HG03457 (cell line): ENCODE data around the gene KIF26A.

Experiments used
- ATAC-seq: cut with Tn5 transposase; IDR thresholded peaks from one replicate; pipeline ENCODE4 v1.9.1; 2021; ENCODE audit warnings: moderate number of reproducible peaks; ENCODE audit not compliant: unreplicated experiment

Gene KIF26A

DNA sequence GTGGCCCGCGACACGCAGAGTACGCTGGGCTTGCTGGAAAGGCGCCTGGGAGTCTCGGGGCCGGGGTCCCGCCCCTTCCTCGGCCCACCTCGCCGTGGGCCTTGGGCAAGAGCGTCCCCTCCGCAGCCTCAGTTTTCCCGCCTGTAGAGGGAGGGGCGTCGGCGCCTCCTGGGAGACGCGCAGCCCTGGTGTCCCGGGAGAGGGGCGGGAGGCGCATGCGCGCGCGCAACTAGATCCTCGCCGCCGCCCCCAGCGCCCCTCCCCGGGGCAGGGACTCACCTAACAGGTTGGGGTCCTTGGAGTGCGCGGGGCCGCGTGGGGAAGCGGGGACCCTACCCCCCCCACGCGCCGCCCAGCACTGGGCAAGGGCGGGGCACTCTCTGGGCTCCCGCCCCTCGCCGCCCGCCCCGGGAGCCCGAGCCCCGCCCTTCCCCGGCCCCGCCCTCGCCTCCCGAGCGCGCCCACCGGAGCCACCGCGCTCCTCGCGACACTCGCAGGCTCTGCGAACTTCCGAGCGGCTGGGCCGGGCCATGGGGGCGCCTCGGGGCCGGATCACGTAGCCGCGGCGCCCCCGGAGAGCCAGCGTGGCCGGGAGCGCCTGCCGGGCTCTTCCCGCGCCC is at the start of gene KIF26A:
Gene KIF26A (plus strand): TSS at position 490 of the 620 bp plus-strand sequence. CDS start 136 bp downstream, outside the sequence.
- no peak for ATAC-seq

DNA sequence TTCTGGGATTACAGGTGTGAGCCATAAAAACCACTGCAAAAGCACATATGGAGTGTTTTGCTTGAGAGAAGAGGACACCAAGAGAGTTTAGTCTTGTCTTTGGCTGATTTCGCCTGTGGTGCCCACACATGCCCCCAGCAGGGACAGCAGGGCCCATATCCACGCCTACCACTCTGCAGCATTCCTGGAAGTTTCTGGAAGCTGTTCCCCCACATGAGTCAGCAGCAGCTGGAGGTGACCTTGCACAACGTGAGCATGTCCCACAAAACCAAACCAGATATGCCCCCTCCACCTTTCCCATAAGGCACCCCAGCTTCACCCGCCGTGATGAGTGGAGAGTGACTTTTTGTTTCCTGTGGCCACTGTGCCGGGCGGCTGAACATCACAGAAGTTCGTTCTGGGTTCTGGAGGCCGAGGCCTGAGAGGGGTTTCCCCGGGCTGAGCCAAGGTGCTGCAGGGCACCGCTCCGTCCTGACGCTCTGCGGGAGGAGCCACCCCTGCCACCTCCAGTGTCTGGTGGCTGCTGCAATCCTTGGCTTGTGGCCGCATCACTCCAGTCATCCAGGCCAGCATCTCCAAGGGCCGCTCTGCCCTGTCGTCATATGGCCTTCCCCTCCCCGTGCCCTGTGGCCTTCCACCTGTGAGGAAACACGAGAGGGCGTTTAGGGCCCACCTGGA is 48.2 kb upstream of the KIF26A start:
- ATAC-seq = no peak

DNA sequence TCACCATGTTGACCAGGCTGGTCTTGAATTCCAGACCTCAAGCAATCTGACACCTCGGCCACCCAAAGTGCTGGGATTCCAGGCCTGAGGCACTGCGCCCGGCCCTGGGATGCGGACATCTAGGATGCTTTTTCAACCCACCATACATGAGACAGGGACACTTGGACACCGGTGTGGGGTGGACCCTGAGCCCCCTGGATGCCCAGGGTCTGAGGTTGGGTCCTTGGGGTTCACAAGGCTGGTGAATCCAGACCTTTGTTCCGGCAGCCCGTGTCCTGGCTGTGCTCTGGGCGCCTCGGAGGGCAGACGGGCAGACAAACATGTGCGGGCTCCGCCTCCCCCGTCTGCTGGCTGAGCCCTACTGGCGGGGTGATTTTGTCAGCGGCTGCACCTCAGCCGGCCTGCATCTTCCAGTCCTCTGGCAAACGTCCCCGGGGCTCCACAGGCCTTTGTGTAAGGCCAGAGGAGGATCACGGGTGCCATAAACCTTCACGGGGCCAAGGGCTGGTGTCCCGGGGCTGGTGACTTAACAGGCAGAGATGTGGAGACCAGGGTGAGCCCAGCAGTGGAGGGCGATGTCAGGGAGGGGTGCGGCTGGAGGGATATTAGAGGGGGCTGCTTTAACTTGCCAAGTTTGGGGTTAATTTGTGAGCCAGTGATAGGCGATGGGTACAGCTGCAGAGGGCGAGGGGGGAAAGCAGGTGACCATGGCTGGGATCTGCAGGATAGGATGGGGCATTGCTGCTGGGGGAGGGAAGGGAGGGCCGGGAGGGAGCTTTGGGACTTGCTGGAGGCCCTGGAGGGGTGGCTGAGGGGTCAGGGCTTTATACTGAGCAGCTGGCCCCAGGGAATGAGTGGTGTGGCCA is 47.1 kb upstream of the KIF26A start:
- no peak for ATAC-seq

DNA sequence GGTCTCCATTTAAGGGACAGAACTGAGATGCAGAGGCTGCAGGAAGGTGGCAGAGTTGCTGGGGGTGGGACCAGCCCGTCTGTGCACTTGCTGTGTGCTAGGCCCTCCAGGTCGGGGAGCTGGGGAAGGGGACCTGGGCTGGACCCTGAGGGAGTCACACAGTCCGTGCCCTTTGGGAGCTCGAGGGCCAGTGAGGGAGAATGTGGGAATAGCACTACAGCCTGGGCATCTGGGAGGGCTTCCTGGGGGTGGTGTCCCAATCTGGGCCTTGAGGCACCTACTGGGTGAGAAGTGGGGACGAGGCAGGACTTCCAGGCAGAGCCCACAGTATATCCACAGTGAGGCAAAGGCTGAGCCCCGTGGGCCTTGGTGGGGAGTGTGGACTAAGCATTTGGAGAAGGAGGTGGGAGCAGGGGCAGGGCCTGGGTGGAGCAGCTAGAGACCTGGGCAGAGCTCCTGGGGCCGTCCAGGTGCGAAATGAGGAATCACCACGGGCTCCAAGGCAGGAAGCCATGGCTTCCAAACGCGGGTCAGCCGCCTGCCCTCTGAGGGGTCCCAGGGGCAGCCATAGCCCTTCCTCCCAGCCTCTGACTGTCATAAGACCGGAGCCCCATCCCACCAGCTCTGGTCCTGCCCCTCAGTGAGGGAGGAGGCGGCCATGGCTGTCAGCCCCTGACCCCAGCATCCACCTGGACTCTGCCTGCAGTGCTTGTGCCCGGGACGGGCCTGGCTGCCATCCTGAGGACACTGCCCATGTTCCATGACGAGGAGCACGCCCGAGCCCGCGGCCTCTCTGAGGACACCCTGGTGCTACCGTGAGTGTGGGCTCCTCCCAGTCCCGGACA is 46.2 kb upstream of the KIF26A start:
- no peak for ATAC-seq

DNA sequence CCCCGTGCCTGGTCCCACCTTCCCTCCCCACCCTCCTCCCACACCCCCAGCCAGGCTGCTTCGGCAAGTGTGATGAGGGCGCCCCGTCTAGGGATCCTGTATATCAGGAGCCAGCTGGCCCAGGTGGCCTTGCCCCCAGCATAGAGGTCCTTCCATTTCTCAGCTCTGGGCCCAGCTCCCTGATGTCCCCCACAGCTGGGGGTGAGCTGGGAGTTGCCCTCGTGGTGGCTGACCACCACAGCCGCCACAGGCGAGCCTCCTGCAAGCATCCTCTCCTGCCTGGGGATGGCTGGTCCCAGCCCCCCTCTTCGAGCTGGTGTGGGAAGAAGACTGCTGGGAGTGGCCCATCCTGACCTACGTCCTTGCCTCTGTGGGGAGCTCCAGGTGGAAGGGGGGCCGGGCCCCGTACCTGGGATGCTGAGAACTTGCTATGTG is 45.4 kb upstream of the KIF26A start:
- no peak for ATAC-seq

DNA sequence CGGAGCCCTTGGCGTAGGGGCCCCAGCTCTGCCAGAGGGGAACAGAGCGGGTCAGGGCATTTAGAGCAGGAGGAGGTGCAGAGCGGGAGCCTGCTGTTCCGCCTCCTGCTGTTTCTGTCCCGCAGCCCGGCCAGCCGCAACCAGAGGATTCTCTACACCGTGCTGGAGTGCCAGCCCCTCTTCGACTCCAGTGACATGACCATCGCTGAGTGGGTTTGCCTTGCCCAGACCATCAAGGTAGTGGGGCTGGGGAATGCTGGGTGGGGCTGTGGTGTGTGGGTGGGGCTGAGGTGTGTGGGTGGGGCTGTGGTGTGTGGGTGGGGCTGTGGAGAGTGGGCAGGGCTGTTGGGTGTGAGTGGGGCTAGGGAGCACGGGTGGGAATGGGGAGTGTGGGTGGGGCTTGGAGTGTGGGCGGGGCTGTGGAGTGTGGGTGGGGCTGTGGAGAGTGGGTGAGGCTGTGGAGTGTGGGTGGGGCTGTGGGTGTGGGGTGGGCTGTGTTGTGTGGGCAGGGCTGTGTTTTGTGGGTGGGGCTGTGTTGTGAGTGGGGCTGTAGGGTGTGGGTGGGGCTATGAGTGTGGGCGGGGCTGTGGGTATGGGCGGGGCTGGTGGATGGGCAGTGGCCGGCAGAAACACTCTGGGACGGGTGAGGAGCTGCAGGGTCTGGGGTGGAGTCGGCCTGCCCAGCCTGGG is 44.9 kb upstream of the KIF26A start:
- no peak for ATAC-seq

DNA sequence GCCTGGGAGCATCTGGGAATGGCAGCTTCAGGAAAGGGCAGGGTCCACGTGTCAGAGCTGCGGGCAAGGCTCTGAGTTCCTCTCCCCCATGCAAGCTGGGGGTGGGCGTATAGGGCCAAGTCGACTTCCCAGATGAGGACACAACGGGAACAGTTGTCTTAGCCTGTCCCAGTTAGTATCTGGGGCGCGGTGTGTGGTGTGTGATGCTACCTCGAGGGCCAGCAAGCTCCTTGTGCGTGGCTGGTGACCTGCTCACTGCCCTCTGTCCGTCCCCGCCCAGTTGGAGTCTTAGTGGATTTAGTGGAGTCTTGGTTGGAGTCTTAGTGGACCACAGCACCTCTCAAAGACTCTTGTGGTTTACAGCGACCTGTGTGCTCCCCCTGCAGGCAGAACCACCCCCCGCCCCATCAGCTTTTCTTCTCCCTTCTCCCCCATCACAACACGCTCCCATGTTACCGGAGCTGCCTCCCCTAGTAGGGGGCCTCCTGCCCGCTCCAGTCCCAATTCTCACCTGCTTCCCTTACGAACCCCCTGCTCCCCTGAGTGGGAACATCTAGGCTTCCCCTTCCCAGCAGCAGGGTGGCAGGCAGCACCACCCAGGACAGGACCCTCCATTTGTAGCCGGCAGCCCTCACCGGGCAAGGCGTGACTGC is 44.2 kb upstream of the KIF26A start:
- ATAC-seq = no peak

DNA sequence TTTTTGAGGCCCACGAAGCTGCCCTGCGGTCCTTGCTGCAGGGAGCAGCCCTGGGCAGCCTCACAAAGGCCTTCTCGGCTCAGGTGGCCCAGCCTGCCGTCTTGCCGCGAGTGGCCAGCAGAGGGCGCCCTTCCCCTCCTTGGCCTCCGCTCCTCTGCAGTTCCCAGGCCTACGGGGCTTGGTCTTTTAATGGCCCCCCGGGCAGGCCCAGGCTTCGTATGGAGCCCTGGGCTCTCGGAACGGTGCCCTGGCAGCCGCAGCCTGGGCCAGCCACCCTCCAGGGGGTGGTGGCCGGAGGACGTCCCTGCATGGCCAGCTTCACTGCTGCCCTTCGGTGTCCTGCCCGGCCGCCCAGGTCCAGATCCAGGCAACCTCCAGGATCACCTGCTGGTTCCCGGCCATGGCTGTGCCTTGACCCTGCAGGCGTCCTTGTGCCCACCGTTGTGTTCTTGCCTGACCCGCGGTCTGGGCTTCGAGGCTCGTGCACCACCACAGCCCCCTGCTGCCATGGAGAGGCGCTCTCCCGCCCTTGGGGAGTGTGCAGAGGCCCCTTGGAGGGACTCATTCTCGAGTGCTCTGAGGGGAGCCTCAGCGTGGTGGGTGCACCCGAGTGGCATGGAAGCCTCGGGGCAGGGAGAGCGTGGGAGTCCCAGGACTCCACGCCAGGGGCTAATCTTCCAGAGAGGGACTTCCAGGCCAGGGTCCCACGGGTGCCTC is 43.5 kb upstream of the KIF26A start:
- no peak for ATAC-seq

DNA sequence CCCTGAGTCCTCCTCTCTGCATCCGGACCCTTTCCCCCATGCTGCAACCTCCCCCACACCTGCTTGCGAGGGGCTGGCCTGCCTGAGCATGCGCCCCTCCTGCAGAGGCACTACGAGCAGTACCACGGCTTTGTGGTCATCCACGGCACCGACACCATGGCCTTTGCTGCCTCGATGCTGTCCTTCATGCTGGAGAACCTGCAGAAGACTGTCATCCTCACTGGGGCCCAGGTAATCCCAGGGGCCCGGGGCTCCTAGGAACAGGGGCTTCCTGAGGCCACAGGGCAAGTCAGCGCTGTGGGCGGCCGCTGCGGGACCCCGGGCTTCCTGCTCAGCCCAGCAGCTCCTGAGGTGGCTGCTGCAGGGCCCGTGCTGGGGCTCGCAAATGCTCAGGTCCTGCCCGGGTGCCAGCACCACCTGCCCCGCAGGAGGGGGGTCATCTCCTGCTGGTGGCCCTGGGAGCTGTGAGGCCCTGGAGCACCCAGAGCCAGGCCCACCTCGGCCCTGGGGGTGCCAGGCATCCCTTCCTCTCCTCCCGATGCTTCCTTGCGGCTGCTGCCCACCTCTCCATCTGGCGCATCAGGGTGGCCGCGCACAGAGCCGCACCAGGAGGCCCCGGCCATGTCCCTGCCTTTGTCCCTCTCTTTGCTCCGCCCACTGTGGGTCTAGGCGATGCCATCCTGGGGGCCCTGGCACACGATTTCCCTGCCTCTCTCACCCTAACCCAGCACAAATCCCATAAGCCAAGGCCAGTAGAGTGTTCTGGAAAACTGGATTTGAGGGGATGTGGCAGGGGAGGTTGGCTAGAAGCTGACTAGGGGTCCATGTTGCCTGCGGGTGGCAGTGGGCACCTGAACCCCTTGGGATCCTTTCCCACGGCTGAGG is 42.7 kb upstream of the KIF26A start:
- no peak for ATAC-seq

DNA sequence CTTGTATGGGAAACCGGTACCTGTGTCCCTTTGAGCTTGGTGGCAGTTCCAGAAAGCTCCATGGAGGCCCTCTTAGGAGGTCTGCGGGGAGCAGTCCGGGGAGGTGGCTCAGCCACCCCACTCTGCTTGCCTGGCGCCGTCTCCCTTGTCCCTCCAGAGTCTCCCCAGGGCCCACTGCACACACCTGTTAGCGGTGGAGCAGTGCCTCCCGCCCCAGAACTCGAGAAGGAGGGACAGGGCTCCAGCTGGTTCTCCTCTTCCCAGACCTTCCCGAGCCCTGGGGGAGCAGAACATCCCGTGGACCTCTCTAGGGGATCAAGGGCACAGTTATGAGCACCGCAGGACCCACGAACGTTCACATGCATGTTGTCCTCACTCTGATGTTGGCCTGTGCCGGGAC is 42.1 kb upstream of the KIF26A start:
- ATAC-seq = no peak

DNA sequence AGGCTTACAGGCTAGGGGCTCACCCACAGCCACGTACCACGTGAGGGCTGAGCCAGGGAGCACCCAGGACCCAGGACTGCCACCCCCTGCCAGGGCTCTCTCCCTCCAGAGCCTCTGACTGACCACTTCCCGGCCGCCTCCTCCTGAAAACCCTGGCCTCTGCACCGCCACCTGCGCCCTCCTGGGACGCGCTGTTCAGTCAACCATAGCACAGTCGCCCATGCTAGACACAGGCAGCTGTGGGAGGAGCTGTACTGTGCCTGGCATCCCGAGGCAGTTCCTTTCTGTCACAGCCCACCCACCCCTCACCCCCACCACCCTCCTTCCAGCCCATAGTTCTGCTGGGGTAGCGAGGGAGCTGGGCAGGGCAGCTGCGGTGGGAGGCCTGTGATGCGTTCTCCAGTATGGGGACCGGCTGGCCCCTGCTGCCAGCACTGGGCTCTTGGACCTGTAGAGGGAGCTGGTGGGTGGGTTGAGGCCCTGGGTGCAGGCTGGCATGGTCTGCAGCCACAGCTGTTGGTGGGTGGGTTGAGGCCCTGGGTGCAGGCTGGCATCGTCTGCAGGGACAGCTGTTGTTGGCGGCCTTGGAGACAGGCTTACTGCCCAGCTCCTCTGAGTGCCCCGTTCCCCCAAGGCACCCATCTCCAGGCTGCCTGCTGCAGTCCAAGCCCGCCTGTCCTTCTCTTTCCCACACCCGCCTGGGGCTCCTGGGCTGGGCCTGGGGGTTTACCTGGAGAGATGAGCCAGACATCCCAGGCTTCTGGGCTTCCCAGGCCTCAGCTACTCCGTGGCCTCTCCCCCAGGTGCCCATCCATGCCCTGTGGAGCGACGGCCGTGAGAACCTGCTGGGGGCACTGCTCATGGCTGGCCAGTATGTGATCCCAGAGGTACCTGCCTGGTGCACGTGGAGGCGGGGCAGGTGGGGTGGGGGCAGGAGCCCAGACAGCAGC is 41.4 kb upstream of the KIF26A start:
- no peak for ATAC-seq

DNA sequence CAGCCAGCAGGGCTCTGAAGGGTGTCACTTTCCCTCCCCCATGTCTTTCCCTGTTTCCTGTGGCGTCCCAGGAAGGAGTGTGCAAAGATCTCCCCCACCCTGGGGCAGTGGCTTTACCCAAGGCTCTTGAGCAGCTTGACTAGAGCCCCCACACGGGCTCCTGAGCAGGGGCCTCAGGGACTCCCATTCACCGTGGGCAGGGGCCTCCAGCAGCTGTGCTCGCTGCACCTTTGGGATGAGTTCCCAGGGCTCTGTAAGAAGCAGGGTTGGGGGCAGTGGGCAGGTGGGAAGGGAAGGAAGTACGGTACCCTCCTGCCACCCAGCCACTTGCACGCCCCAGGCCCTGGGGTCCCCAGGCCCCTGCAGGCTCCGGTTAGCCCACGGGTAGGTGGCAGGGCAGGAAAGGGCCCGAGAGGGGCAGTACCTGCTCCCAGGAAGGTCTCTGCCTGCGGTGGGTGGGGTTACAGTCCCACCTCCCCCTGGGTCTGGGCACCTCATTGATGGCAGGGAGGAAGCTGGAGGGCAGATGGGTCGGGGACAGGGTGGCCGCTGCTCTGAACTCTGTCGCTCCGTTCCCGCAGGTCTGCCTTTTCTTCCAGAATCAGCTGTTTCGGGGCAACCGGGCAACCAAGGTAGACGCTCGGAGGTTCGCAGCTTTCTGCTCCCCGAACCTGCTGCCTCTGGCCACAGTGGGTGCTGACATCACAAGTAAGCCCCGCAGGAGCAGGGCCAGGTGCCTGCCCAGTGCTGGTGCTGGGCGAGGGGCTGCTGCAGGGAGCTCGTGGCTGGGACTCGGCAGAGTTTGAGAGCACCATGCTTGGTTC is 39.9 kb upstream of the KIF26A start:
- no peak for ATAC-seq

DNA sequence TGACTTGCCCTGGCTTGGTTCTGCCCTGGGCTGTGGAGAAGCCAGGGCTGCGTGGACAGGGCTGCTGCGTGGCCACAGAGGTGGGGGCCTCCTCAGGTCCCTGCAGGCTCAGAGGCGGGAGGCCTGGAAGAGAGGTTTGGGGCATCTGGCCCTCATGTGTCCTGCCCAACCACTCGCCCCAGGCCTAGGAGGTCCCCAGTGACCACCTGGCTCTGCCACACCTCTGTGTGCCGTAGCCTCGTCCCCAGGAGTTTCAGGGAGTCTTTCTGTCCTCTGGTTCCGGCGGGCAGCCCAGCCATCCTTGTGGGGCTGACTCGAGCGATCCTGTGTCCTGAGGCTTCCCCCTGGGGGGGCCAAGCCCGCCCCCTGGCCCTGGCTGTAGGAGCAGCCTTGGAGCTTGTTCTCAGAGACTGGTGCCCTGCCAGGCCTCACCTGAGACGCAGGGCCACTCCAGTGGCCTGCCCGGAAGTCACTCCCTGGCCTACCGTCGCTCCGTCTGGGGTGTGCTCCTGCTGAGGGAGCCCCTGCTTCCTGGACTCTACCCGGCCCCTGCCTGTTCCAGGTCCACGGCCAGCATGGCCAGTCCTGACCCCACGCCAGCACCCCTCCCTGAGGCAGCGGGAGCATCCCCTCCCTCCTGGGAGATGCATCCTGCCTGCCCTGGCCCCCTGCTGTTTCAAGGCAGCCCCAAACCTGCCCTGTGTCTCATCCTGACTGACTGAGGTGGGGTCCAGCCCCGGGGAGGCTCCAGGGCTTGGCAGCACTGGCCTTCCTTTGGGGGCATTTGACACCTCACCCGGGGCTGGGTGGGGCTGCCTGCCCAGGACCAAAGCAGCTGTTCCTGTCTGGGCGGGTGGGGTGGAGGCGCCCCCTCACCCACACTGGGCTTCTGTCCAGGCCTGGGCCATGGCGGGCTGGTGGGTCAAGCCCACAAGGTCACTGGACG is 39.0 kb upstream of the KIF26A start:
- no peak for ATAC-seq

DNA sequence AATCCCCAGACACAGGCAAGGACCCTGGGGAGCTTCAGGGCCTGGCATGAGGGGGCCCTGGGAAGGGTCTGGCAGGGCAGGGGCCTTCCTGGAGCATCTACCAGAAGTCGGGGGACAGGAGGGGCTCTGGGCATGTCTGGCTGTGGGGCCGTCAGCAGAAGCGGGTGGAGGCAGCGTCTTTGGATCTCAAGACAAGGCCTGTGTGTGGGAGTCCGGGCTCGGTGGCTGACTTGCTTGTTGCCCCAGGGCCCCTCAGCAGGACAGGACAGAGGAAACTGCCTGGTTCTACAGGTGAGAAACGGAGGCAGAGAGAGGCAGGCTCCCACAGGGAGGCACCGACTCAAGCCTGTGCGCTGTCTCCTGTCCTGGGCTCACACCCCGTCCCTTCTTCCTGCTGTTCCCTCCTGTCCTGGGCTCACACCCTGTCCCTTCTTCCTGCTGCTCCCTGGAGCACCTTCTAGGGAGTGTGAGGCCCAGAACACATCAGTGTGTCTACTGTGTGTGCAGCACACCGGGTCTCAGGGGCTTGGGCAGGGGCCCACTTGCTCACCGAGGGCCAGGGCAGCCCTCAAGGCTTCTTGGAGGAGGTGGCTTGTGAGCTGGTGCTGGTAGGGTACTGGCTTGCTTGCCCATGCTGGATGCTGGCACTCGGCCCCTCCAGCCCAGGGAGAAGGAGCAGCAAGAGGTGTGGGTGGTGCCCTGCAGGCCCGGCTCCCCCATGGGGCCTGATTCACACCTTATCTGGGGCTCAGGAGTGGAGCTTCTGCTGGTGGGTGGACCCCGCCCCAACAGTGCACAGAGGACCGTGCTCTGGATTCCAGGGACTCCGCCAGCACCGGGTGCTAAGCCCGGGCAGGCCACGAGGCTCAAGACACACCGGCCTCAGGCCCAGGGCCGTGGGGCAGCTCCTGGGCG is 38.0 kb upstream of the KIF26A start:
- no peak for ATAC-seq
